ENCODE measurements around the gene FHIT. TPM values are rescaled to one million over a fixed set of nuclear protein-coding genes. Genes with fewer than 3 reads are reported as not detected.

FHIT gene
- total and polyA plus RNA-seq, 2 experiments from 2014 or later: 9.7 to 16.2 TPM

- H3K79me2 ChIP-seq: no peaks in the 10 kb centered on the region
- H3K4me1 ChIP-seq (ENCODE audit: insufficient read depth): no peaks in the 10 kb centered on the region
- no peak overlapping the region for H3K4me2 ChIP-seq
- no peaks in the 10 kb centered on the region for H3K27me3 ChIP-seq
- no peak overlapping the region for H3K27ac ChIP-seq
- TF ChIP-seq EZH2 (IDR thresholded peaks at IDR 0.05; ENCODE audit: borderline replicate concordance) (no peak), EZH2phosphoT487 (IDR thresholded peaks at IDR 0.05; ENCODE audit: low read depth, severe bottlenecking, unreplicated experiment) (no peak), CTCF (IDR thresholded peaks at IDR 0.05; ENCODE audit: poor library complexity) (no peak)
- no peaks in the 10 kb centered on the region for H3K9me3 ChIP-seq (ENCODE audit: low read depth)
- 83% methylated on average over 6 of the region's 6 CpGs for WGBS (ENCODE audit: low lambda C conversion rate, missing lambda C conversion rate)
- H3K9me2 ChIP-seq (replicated peaks; ENCODE audit: insufficient read depth): no peaks in the 10 kb centered on the region
- no peaks in the 10 kb centered on the region for H3K36me3 ChIP-seq (replicated peaks; ENCODE audit: insufficient read depth, low read depth)
- H2AFZ ChIP-seq: no peak overlapping the region
- no peaks in the 10 kb centered on the region for H4K20me1 ChIP-seq (ENCODE audit: insufficient read depth, poor library complexity, severe bottlenecking)
- no peak overlapping the region for H3K4me3 ChIP-seq
- no peak for DNase-seq (ENCODE audit: low spot score)
Measured at GRCh38 chr3:61078048-61078752, 173.1 kb downstream of the FHIT start.

DNA sequence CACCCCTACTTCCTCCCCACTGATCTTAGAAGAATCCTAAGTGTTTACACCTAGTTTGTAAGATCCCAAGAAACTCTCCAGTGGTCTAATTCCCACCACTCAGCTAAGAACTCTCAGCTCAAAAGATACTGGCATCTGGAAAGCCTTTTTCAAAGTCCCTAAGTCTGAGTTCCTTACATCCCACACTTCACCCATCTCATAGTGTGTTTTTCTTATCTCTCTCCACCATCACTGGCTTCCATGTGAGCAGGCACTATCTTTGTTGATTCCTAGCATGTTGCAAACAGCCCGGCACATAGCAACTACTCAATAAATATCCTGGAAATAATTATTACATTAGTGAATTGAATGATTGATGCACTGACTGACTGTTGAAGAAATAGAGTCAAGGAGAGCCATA is 173.7 kb downstream of the FHIT start:
- WGBS (ENCODE audit: low lambda C conversion rate, missing lambda C conversion rate): 52% methylated on average over 1 of the region's 1 CpG

GRCh38 chr3:61074783-61075182 is 176.5 kb downstream of the FHIT start:
- 67% methylated on average over 3 of the region's 3 CpGs for WGBS (ENCODE audit: low lambda C conversion rate, missing lambda C conversion rate)
- H3K4me1 ChIP-seq (ENCODE audit: insufficient read depth): no peaks in the 10 kb centered on the region

More for the DNA sequence above, 173.7 kb downstream of the FHIT start:
- Histone ChIP-seq H3K4me2 (no peak overlapping the region), H3K27me3 (no peaks in the 10 kb centered on the region), H3K9me2 (replicated peaks; ENCODE audit: insufficient read depth) (no peaks in the 10 kb centered on the region), H2AFZ (no peak overlapping the region), H3K4me1 (ENCODE audit: insufficient read depth) (no peaks in the 10 kb centered on the region), H3K79me2 (no peaks in the 10 kb centered on the region), H3K4me3 (no peak overlapping the region), H3K36me3 (replicated peaks; ENCODE audit: insufficient read depth, low read depth) (no peaks in the 10 kb centered on the region), H3K9me3 (ENCODE audit: low read depth) (no peaks in the 10 kb centered on the region), H4K20me1 (ENCODE audit: insufficient read depth, poor library complexity, severe bottlenecking) (no peaks in the 10 kb centered on the region), H3K27ac (no peak overlapping the region)
- TF ChIP-seq EZH2phosphoT487 (IDR thresholded peaks at IDR 0.05; ENCODE audit: low read depth, severe bottlenecking, unreplicated experiment) (no peak), CTCF (IDR thresholded peaks at IDR 0.05; ENCODE audit: poor library complexity) (no peak), EZH2 (IDR thresholded peaks at IDR 0.05; ENCODE audit: borderline replicate concordance) (no peak)
- no peak for DNase-seq (ENCODE audit: low spot score)

More at GRCh38 chr3:61074783-61075182, 176.5 kb downstream of the FHIT start:
- Histone ChIP-seq H3K36me3 (replicated peaks; ENCODE audit: insufficient read depth, low read depth) (no peaks in the 10 kb centered on the region), H3K79me2 (no peaks in the 10 kb centered on the region), H4K20me1 (ENCODE audit: insufficient read depth, poor library complexity, severe bottlenecking) (no peaks in the 10 kb centered on the region), H2AFZ (no peak overlapping the region), H3K9me3 (ENCODE audit: low read depth) (no peaks in the 10 kb centered on the region), H3K27ac (no peak overlapping the region), H3K4me2 (no peak overlapping the region), H3K4me3 (no peak overlapping the region), H3K27me3 (no peaks in the 10 kb centered on the region), H3K9me2 (replicated peaks; ENCODE audit: insufficient read depth) (no peaks in the 10 kb centered on the region)
- TF ChIP-seq CTCF (IDR thresholded peaks at IDR 0.05; ENCODE audit: poor library complexity) (no peak), EZH2 (IDR thresholded peaks at IDR 0.05; ENCODE audit: borderline replicate concordance) (no peak), EZH2phosphoT487 (IDR thresholded peaks at IDR 0.05; ENCODE audit: low read depth, severe bottlenecking, unreplicated experiment) (no peak)
- DNase-seq (ENCODE audit: low spot score): no peak

Data from hepatocyte (in vitro differentiated cells).